Measurements from ENCODE around the gene NFASC.

- TF ChIP-seq CTCF (IDR thresholded peaks at IDR 0.05), result no peak
- no peak for TF ChIP-seq NFE2L1 (CRISPR knock-in tag; IDR thresholded peaks at IDR 0.05)
- no peak for TF ChIP-seq ZBTB21 (CRISPR knock-in tag; IDR thresholded peaks at IDR 0.05; ENCODE audit: borderline replicate concordance)
- TF ChIP-seq NR1H2 (CRISPR knock-in tag; IDR thresholded peaks at IDR 0.05), result no peak
- TF ChIP-seq HMGXB4 (CRISPR knock-in tag; IDR thresholded peaks at IDR 0.05), result no peak
- no peak for TF ChIP-seq ZNF263 (CRISPR knock-in tag; IDR thresholded peaks at IDR 0.05; ENCODE audit: low read depth)
- TF ChIP-seq CREM (CRISPR knock-in tag; IDR thresholded peaks at IDR 0.05), result no peak
- no peak for TF ChIP-seq FOXP4 (CRISPR knock-in tag; IDR thresholded peaks at IDR 0.05)
- TF ChIP-seq ESRRA (CRISPR knock-in tag; IDR thresholded peaks at IDR 0.05; ENCODE audit: borderline replicate concordance), result no peak
Measured at GRCh38 chr1:204940591-204940990, 69.9 kb downstream of the NFASC start.

Data from WTC11 (cell line).